ENCODE measurements around the gene LHFPL3.

LHFPL3 gene

DNA sequence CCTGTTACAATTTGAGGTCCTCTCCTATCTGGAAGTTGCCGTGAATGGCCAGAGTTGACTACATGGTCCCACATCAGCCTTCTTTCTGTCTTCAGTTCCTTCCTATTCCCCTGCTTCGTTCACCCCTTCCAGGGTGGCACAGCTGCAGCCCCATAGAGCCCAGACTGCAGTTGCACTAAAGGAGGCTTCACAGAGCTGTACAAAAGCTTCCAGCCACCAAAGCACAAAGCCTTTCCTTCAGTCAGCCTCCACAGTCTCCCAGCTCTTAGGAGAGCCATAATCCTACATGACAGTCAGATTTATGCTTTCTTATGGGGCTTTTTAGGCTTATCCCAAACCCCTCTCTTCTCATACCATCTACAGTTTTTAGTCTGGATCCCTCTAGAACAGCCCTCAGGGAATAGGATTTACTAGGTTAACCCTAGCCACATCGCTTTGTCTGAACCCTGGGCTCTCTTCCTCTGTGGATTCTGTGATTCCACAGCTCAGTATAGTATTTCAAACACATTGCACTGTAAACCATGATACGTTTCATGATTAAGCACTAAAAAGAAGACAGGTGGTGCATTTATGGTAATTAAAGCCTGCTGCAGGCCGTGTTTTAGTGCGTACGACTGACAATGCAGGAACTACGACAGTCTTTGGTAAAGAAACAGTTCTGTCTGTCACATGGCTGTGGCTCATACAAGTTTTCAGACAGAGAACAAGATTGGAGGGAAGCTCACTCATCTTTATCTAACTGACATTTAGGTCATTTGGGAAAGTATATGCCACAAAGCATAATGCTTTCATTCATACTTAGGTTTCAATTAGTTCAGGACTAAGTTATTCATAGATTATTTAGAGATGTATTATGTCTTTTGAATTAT is 477.3 kb downstream of the LHFPL3 start:
- TF ChIP-seq CEBPB (IDR thresholded peaks at IDR 0.05) (no peak), TEAD4 (IDR thresholded peaks at IDR 0.05) (no peak), NFIC (IDR thresholded peaks at IDR 0.05) (no peak), FOXM1 (IDR thresholded peaks at IDR 0.05; ENCODE audit: borderline replicate concordance, low read depth) (no peak), YY1 (IDR thresholded peaks at IDR 0.05; ENCODE audit: low read depth) (no peak), CREB1 (IDR thresholded peaks at IDR 0.05; ENCODE audit: low read depth) (no peak), RAD21 (IDR thresholded peaks at IDR 0.05; ENCODE audit: low read depth) (no peak), TCF12 (IDR thresholded peaks at IDR 0.05; ENCODE audit: low read depth) (no peak), EP300 (IDR thresholded peaks at IDR 0.05; ENCODE audit: borderline replicate concordance) (no peak), TAF1 (IDR thresholded peaks at IDR 0.05; ENCODE audit: low read depth) (no peak), EGR1 (IDR thresholded peaks at IDR 0.05) (no peak), ZBTB7A (IDR thresholded peaks at IDR 0.05; ENCODE audit: low read depth) (no peak)
- TF ChIP-seq, protein P1, sequence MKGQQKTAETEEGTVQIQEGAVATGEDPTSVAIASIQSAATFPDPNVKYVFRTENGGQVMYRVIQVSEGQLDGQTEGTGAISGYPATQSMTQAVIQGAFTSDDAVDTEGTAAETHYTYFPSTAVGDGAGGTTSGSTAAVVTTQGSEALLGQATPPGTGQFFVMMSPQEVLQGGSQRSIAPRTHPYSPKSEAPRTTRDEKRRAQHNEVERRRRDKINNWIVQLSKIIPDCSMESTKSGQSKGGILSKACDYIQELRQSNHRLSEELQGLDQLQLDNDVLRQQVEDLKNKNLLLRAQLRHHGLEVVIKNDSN (IDR thresholded peaks at IDR 0.05): no peak
- TF ChIP-seq, protein P2, sequence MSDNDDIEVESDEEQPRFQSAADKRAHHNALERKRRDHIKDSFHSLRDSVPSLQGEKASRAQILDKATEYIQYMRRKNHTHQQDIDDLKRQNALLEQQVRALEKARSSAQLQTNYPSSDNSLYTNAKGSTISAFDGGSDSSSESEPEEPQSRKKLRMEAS (IDR thresholded peaks at IDR 0.05): no peak
- TF ChIP-seq, protein P3, sequence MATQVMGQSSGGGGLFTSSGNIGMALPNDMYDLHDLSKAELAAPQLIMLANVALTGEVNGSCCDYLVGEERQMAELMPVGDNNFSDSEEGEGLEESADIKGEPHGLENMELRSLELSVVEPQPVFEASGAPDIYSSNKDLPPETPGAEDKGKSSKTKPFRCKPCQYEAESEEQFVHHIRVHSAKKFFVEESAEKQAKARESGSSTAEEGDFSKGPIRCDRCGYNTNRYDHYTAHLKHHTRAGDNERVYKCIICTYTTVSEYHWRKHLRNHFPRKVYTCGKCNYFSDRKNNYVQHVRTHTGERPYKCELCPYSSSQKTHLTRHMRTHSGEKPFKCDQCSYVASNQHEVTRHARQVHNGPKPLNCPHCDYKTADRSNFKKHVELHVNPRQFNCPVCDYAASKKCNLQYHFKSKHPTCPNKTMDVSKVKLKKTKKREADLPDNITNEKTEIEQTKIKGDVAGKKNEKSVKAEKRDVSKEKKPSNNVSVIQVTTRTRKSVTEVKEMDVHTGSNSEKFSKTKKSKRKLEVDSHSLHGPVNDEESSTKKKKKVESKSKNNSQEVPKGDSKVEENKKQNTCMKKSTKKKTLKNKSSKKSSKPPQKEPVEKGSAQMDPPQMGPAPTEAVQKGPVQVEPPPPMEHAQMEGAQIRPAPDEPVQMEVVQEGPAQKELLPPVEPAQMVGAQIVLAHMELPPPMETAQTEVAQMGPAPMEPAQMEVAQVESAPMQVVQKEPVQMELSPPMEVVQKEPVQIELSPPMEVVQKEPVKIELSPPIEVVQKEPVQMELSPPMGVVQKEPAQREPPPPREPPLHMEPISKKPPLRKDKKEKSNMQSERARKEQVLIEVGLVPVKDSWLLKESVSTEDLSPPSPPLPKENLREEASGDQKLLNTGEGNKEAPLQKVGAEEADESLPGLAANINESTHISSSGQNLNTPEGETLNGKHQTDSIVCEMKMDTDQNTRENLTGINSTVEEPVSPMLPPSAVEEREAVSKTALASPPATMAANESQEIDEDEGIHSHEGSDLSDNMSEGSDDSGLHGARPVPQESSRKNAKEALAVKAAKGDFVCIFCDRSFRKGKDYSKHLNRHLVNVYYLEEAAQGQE (IDR thresholded peaks at IDR 0.05; ENCODE audit: low read depth): no peak

DNA sequence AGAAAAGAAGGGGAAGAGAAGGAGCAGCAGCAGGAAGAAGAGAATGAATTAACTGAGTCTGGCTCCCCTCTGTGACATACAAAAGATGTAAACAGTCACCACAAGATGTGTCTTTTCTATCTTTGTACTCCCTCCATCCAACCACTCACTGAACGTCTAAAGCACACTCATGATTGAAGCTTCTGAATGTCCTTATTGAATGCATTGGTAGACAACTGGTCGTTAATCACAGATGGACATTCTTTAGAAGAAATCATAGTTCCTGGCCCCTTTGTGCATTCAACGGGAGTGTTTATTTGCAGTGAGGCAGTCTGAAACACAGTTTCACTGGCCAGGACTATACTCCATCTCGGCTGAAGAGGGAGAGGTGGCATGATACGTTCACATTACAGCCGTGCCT is 479.3 kb downstream of the LHFPL3 start:
- no peak for TF ChIP-seq NFIC (IDR thresholded peaks at IDR 0.05)

DNA sequence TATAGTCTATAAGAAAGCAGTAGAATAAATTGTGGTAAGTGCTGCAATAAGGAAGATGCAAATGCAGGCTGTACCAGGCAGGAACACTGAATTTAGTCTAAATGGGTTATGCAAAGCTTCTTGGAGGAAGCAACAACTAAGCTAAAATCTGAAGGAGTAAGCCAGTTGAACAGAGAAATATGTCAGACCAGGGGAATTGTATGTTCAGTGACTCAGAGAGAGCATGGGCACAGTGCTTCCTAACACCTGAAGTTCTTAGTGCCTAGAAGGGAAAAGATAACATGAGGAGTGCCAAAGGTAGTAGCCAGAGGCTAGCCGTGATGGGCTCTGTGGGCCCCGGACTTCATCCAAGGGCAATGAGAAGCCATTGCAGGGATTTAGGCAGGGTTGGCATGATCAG is 481.5 kb downstream of the LHFPL3 start:
- TF ChIP-seq NFIC (IDR thresholded peaks at IDR 0.05) (no peak), TCF12 (IDR thresholded peaks at IDR 0.05; ENCODE audit: low read depth) (no peak), EGR1 (IDR thresholded peaks at IDR 0.05) (no peak)

DNA sequence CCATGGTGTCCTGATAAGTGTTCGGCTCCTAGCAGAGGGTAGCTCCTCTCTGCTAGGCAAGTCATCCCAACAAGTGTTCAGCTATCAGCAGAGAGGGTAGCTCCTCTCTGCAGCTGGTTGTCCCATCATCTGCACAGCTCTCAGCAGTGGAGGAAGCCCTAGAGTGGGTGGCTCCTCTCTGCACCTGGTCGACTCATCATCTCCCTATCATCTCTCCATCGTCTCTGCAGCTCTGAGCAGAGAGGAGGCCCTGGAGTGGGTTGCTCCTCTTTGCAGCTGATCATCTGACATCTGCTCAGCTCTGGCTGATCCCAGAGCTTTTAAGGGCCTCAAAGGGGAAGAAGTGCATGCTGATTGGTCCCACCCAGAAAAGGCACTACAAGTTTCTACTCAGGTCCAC is 485.7 kb downstream of the LHFPL3 start:
- TF ChIP-seq EGR1 (IDR thresholded peaks at IDR 0.05) (no peak), EP300 (IDR thresholded peaks at IDR 0.05; ENCODE audit: borderline replicate concordance) (no peak)
- TF ChIP-seq, protein P2 (IDR thresholded peaks at IDR 0.05): no peak

DNA sequence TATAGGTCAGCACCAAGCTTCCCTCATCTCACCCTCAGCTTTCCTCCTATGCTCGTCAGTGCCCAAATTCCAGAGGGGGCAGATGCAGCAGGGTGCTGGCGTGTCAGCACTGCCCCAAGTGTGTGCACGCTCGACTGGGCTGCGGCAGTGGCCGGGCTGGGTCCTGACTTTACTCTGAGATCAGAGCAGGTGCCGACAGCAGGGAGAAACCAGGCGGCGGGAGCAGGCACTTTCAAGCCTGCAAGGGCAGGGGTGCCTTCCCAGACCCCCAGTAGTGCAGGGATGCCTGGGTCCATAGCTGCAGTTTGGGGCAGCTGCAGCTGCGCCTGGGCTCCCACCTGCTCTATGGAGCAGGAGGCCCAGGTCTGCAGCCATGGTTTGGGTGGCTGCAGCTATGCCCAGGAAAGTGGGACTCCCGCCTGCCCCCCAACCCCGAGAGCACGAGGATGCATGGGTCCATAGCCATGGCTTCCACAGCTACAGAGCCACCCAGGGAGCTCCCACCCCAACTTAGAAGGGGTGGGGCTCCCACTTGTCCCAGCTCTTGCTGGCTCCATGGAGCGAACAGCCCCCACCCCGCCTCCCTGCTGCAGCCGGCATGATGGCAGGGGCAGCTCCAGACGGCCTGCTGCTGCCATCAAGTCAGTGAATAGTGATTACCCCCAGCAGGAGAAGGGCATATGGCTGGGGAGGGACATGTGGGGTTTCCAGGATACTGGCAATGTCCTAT is 486.4 kb downstream of the LHFPL3 start:
- TF ChIP-seq TEAD4 (IDR thresholded peaks at IDR 0.05) (no peak), TCF12 (IDR thresholded peaks at IDR 0.05; ENCODE audit: low read depth) (no peak), CREB1 (IDR thresholded peaks at IDR 0.05; ENCODE audit: low read depth) (no peak), NFIC (IDR thresholded peaks at IDR 0.05) (no peak)
- TF ChIP-seq, protein P3 (IDR thresholded peaks at IDR 0.05; ENCODE audit: low read depth): no peak
- TF ChIP-seq, protein P1 (IDR thresholded peaks at IDR 0.05): no peak

DNA sequence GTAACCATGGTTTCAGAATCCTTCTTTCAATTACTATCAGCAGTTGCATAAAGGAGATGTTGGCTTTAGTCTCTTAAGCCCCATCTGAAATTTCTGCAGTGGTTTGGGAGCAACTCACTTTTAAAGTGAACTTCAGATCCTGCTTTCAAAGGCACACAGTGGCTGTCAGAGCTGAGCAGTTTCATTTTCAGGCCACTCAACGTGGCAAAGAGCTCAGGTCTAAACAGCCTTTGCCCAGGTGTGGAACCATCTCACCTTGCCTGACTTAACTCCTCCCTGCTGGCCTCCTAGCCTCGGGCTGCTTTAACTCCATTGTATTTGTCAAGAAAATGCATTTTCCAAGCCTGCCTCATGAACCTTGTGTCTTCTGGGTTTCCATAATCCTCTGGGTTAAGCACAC is 488.1 kb downstream of the LHFPL3 start:
- TF ChIP-seq YY1 (IDR thresholded peaks at IDR 0.05; ENCODE audit: low read depth) (no peak), EGR1 (IDR thresholded peaks at IDR 0.05) (no peak), FOXM1 (IDR thresholded peaks at IDR 0.05; ENCODE audit: borderline replicate concordance, low read depth) (no peak), TEAD4 (IDR thresholded peaks at IDR 0.05) (no peak), CREB1 (IDR thresholded peaks at IDR 0.05; ENCODE audit: low read depth) (no peak), RAD21 (IDR thresholded peaks at IDR 0.05; ENCODE audit: low read depth) (no peak), CEBPB (IDR thresholded peaks at IDR 0.05) (no peak), TAF1 (IDR thresholded peaks at IDR 0.05; ENCODE audit: low read depth) (no peak), NFIC (IDR thresholded peaks at IDR 0.05) (no peak), TCF12 (IDR thresholded peaks at IDR 0.05; ENCODE audit: low read depth) (no peak)
- TF ChIP-seq, protein P2 (IDR thresholded peaks at IDR 0.05): no peak
- TF ChIP-seq, protein P3 (IDR thresholded peaks at IDR 0.05; ENCODE audit: low read depth): no peak
- TF ChIP-seq, protein P1 (IDR thresholded peaks at IDR 0.05): no peak

Measured in Ishikawa (cell line).